ENCODE measurements around the gene NSUN3. TPM values are rescaled to one million over a fixed set of nuclear protein-coding genes. Genes with fewer than 3 reads are reported as not detected.

The NSUN3 gene
- total RNA-seq, 1 experiment from 2014 or later = 18.8 TPM

GRCh38 chr3:94083261-94083660, 20.4 kb downstream of the NSUN3 start:
- no peak overlapping the region for H2AFZ ChIP-seq
- intact Hi-C loops (cut with micrococcal nuclease; ENCODE audit: unreplicated experiment) = no loop called here
- no peaks in the 10 kb centered on the region for H3F3A ChIP-seq (ENCODE audit: insufficient read depth, low read depth)
- H3K27ac ChIP-seq = no peak overlapping the region
- peak in 1 of 2 experiments; percentile 26 for DNase-seq
- H4K20me1 ChIP-seq (ENCODE audit: insufficient read depth) = no peaks in the 10 kb centered on the region; the same call in 1 of the 2 replicates
- POLR2A ChIA-PET (ENCODE audit: unreplicated experiment) = no interaction called here
- BruUV-seq (replicated peaks) = no TSS peak
- CTCF ChIA-PET = no interaction called here
- no peaks in the 10 kb centered on the region for H3K79me2 ChIP-seq (ENCODE audit: low read depth)
- H3K9me2 ChIP-seq (ENCODE audit: insufficient read depth) = no peaks in the 10 kb centered on the region
- H3K4me1 ChIP-seq (replicated peaks; ENCODE audit: insufficient read depth) = no peaks in the 10 kb centered on the region
- no peaks in the 10 kb centered on the region for H3K36me3 ChIP-seq (ENCODE audit: low read depth)
- no peaks in the 10 kb centered on the region for H3K9me3 ChIP-seq (ENCODE audit: insufficient read depth, low read depth)
- H3K4me2 ChIP-seq = no peak overlapping the region
- H3K4me3 ChIP-seq = no peak overlapping the region
- no peaks in the 10 kb centered on the region for H3K27me3 ChIP-seq (ENCODE audit: insufficient read depth, low read depth)
- TF ChIP-seq, protein P1, sequence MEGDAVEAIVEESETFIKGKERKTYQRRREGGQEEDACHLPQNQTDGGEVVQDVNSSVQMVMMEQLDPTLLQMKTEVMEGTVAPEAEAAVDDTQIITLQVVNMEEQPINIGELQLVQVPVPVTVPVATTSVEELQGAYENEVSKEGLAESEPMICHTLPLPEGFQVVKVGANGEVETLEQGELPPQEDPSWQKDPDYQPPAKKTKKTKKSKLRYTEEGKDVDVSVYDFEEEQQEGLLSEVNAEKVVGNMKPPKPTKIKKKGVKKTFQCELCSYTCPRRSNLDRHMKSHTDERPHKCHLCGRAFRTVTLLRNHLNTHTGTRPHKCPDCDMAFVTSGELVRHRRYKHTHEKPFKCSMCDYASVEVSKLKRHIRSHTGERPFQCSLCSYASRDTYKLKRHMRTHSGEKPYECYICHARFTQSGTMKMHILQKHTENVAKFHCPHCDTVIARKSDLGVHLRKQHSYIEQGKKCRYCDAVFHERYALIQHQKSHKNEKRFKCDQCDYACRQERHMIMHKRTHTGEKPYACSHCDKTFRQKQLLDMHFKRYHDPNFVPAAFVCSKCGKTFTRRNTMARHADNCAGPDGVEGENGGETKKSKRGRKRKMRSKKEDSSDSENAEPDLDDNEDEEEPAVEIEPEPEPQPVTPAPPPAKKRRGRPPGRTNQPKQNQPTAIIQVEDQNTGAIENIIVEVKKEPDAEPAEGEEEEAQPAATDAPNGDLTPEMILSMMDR (conservative IDR thresholded peaks at IDR 0.05) = no peak
- no peak for TF ChIP-seq EZH2 (IDR thresholded peaks at IDR 0.05; ENCODE audit: low read depth)

DNA sequence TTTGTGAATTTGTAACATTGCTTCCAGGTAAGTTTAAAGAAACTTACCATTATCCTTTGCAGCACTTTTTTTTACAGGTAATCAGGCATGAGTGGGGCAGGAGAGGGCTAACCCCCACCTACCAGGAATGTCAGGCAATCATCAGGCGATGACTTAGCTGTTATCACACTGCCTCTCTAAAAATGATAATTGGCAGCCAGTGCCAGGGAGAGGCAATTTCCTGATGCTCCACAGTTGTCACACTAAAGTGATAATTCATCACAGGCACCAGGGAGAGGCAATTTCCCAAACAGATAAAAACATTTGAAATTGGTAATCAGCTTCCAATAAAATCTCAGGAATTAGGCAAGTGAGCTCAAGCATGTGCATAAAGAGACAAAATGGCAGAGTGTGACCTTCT, 26.3 kb downstream of the NSUN3 start:
- Histone ChIP-seq H3K4me2 (no peak overlapping the region), H2AFZ (no peak overlapping the region), H3K4me1 (replicated peaks; ENCODE audit: insufficient read depth) (no peaks in the 10 kb centered on the region), H3K27me3 (ENCODE audit: insufficient read depth, low read depth) (no peaks in the 10 kb centered on the region), H3F3A (ENCODE audit: insufficient read depth, low read depth) (no peaks in the 10 kb centered on the region), H3K79me2 (ENCODE audit: low read depth) (no peaks in the 10 kb centered on the region), H3K9me3 (ENCODE audit: insufficient read depth, low read depth) (no peaks in the 10 kb centered on the region), H3K27ac (no peak overlapping the region), H3K4me3 (no peak overlapping the region), H3K9me2 (ENCODE audit: insufficient read depth) (no peaks in the 10 kb centered on the region), H3K36me3 (ENCODE audit: low read depth) (no peaks in the 10 kb centered on the region), H4K20me1 (ENCODE audit: insufficient read depth) (no peaks in the 10 kb centered on the region)
- BruUV-seq (replicated peaks) = no TSS peak
- TF ChIP-seq EZH2 (IDR thresholded peaks at IDR 0.05; ENCODE audit: low read depth) = no peak
- TF ChIP-seq, protein P1 (conservative IDR thresholded peaks at IDR 0.05) = no peak
- ChIA-PET CTCF (no interaction called here), POLR2A (ENCODE audit: unreplicated experiment) (no interaction called here)
- intact Hi-C loops (cut with micrococcal nuclease; ENCODE audit: unreplicated experiment) = no loop called here
- peak in 1 of 2 experiments; percentile 16 for DNase-seq

- POLR2A ChIA-PET (ENCODE audit: unreplicated experiment) = no interaction called here
- H3K27ac ChIP-seq = no peak overlapping the region
- no peaks in the 10 kb centered on the region for H3K4me1 ChIP-seq (replicated peaks; ENCODE audit: insufficient read depth)
- no peak for TF ChIP-seq EZH2 (IDR thresholded peaks at IDR 0.05; ENCODE audit: low read depth)
- TF ChIP-seq, protein P1 (conservative IDR thresholded peaks at IDR 0.05) = no peak
- no peaks in the 10 kb centered on the region for H3K9me2 ChIP-seq (ENCODE audit: insufficient read depth)
- H3K27me3 ChIP-seq (ENCODE audit: insufficient read depth, low read depth) = no peaks in the 10 kb centered on the region
- H3F3A ChIP-seq (ENCODE audit: insufficient read depth, low read depth) = no peaks in the 10 kb centered on the region
- CTCF ChIA-PET = no interaction called here
- no peaks in the 10 kb centered on the region for H3K79me2 ChIP-seq (ENCODE audit: low read depth)
- no peaks in the 10 kb centered on the region for H3K9me3 ChIP-seq (ENCODE audit: insufficient read depth, low read depth)
- H3K4me2 ChIP-seq = no peak overlapping the region
- intact Hi-C loops (cut with micrococcal nuclease; ENCODE audit: unreplicated experiment) = no loop called here
- H3K4me3 ChIP-seq = no peak overlapping the region
- no TSS peak for BruUV-seq (replicated peaks)
- peaks cover 8% of the 10 kb centered on the region; the same call in 1 of the 2 replicates for H3K36me3 ChIP-seq (ENCODE audit: low read depth)
- DNase-seq = peak in 1 of 2 experiments; percentile 30
- H2AFZ ChIP-seq = no peak overlapping the region
- no peaks in the 10 kb centered on the region for H4K20me1 ChIP-seq (ENCODE audit: insufficient read depth)
Observed at GRCh38 chr3:94092086-94092485, 29.2 kb downstream of the NSUN3 start.
